ENCODE data around the gene ZNF236. TPM values are rescaled to one million over a fixed set of nuclear protein-coding genes. Genes with fewer than 3 reads are reported as not detected.

ZNF236 gene
- total and polyA plus RNA-seq, 2 donors (not counting 3 experiments of a cell fraction or from before 2014, with no cell fraction given), result 4.5 to 14.7 TPM

GRCh38 chr18:76882146-76882545 is 59.8 kb downstream of the ZNF236 start:
- no peak overlapping the region for H3K4me2 ChIP-seq (ENCODE audit: insufficient read depth, low read length)
- H3K9ac ChIP-seq (replicated peaks; ENCODE audit: extremely low read depth, insufficient read depth, low read length), result no peak overlapping the region
- BruUV-seq (replicated peaks), result no TSS peak
- H3K27ac ChIP-seq (ENCODE audit: insufficient read depth, low read depth, low read length), result no peak overlapping the region
- ChIA-PET CTCF (interaction anchor here (0.8 kb wide), 1 partner anchor 8 kb away, joined by 4 read pairs; no protein-coding TSS in a partner anchor), POLR2A (no interaction called here)
- H3K4me3 ChIP-seq (replicated peaks in 1 of 3; ENCODE audit: insufficient read depth in 1 of 3, low read depth in 1 of 3, low read length in 3 of 3), result no peak overlapping the region
- H3K79me2 ChIP-seq (ENCODE audit: control insufficient read depth, insufficient read depth, low read length), result no peaks in the 10 kb centered on the region
- intact Hi-C loops (cut with micrococcal nuclease), result no loop called here
- FAIRE-seq (no peak), DNase-seq (ENCODE audit: low read depth, low spot score) (no peak)
- no peaks in the 10 kb centered on the region for H3K9me3 ChIP-seq (replicated peaks; ENCODE audit: control insufficient read depth, insufficient read depth, low read length)
- peaks cover 14 to 18% of the 10 kb centered on the region in 2 experiments for H3K36me3 ChIP-seq (ENCODE audit: control insufficient read depth in 2 of 2, extremely low read depth in 1 of 2, insufficient read depth in 2 of 2, low read length in 2 of 2)
- H2AFZ ChIP-seq (ENCODE audit: low read depth, low read length), result no peak overlapping the region
- H4K20me1 ChIP-seq (replicated peaks; ENCODE audit: control insufficient read depth, extremely low read depth, insufficient read depth, low read length), result no peaks in the 10 kb centered on the region
- dilution Hi-C loops (cut with MboI; ENCODE audit: extremely low pct_ligation_motif_present, low sequenced_read_pairs), result no loop called here
- H3K27me3 ChIP-seq (ENCODE audit: control insufficient read depth in 2 of 2, insufficient read depth in 2 of 2, low read length in 2 of 2), result no peaks in the 10 kb centered on the region
- no peak for TF ChIP-seq CTCF (IDR thresholded peaks at IDR 0.05; ENCODE audit: extremely low read depth in 1 of 2, insufficient read depth in 1 of 2, low read depth in 1 of 2, low read length in 2 of 2)
- TF ChIP-seq POLR2A (IDR thresholded peaks at IDR 0.05; ENCODE audit: low read depth, low read length), result no peak
- no peak for TF ChIP-seq POLR2AphosphoS5 (IDR thresholded peaks at IDR 0.05; ENCODE audit: insufficient read depth, low read depth, low read length)
- no peak for TF ChIP-seq EZH2 (IDR thresholded peaks at IDR 0.05; ENCODE audit: borderline replicate concordance, low read depth, low read length, severe bottlenecking)
- no peak for TF ChIP-seq GATA2 (IDR thresholded peaks at IDR 0.05; ENCODE audit: insufficient read depth, insufficient read length, low read depth, low read length)
- no peak for TF ChIP-seq MAX (IDR thresholded peaks at IDR 0.05; ENCODE audit: insufficient read depth, insufficient read length)
- TF ChIP-seq JUN (IDR thresholded peaks at IDR 0.05; ENCODE audit: borderline replicate concordance, insufficient read depth, insufficient read length, low read depth), result no peak
- TF ChIP-seq MYC (IDR thresholded peaks at IDR 0.05; ENCODE audit: low read depth, low read length), result no peak
- TF ChIP-seq FOS (IDR thresholded peaks at IDR 0.05; ENCODE audit: borderline replicate concordance, insufficient read depth, low read length), result no peak
- no peaks in the 10 kb centered on the region for H3K4me1 ChIP-seq (ENCODE audit: control insufficient read depth, extremely low read depth, insufficient read depth, low read length)
- no peaks in the 10 kb centered on the region for H3K9me1 ChIP-seq (replicated peaks; ENCODE audit: control insufficient read depth, extremely low read depth, insufficient read depth, low read length)

All from endothelial cell of umbilical vein (primary cell).